Panc1 (cell line): Measurements from ENCODE around the gene ISCA2. TPM values are rescaled to one million over a fixed set of nuclear protein-coding genes. Genes with fewer than 3 reads are reported as not detected.

Experiments used
- ATAC-seq: fragments of 200-7000 bp; cut with Tn5 transposase; 2 replicates; pipeline ENCODE4 v1.9.1; 2020; ENCODE audit warnings: mild to moderate bottlenecking, moderate library complexity
- BruUV-seq: library from RNA; stranded (reverse); fragments of 400-500 nt; replicated peaks from 2 replicates; lab custom pipeline; 2021; lab: Mats Ljungman, UMichigan
- CTCF ChIA-PET: fragments of 300-600 bp; sonication (Branson Sonifier 250); formaldehyde crosslinking; loops from one replicate; lab custom pipeline; 2022; ENCODE audit warnings: antibody characterized with exemption; lab: Charles Lee
- POLR2A ChIA-PET: fragments of 300-600 bp; sonication (Branson Sonifier 250); formaldehyde crosslinking; loops from one replicate; lab custom pipeline; 2022; ENCODE audit warnings: antibody characterized with exemption; lab: Charles Lee
- DNase-seq: peaks from one replicate; pipeline ENCODE4 v3.0.0-alpha.2; 2010; ENCODE audit warnings: low read depth, low spot score
- H3K27ac ChIP-seq: 2 replicates; pipeline ENCODE4 v1.5.1; 2011; ENCODE audit warnings: mild to moderate bottlenecking, low read length, inconsistent platforms
- H3K27me3 ChIP-seq: fragments of 200-500 bp; sonication (Bioruptor generic); 2 replicates; pipeline ENCODE4 v1.6.0; 2014; ENCODE audit warnings: low read length, inconsistent platforms; ENCODE audit not compliant: control insufficient read depth, insufficient read depth
- H3K36me3 ChIP-seq: fragments of 200-500 bp; sonication (Bioruptor generic); 2 replicates; pipeline ENCODE4 v1.5.1; 2014; ENCODE audit warnings: inconsistent platforms, mild to moderate bottlenecking, low read length, moderate library complexity; ENCODE audit not compliant: control insufficient read depth, insufficient read depth
- H3K4me1 ChIP-seq: 2 replicates; pipeline ENCODE4 v1.5.1; 2011; ENCODE audit warnings: inconsistent platforms, mild to moderate bottlenecking, low read length, moderate library complexity; ENCODE audit not compliant: control insufficient read depth, insufficient read depth
- H3K4me3 ChIP-seq, 2 experiments: 2 replicates each; pipeline ENCODE4 v1.5.1; 2011 to 2012; ENCODE audit warnings: low read depth in 2 of 2, low read length in 2 of 2, mild to moderate bottlenecking in 2 of 2, inconsistent platforms in 1 of 2, moderate library complexity in 1 of 2
- H3K9me3 ChIP-seq: fragments of 200-500 bp; sonication (Bioruptor generic); 2 replicates; pipeline ENCODE4 v1.5.1; 2014; ENCODE audit warnings: low read depth, mild to moderate bottlenecking, inconsistent platforms, low read length, moderate library complexity; ENCODE audit not compliant: control insufficient read depth, insufficient read depth
- CTCF ChIP-seq: fragments of 450-650 bp; IDR thresholded peaks from 2 replicates; pipeline ENCODE4 v1.5.1; 2017; ENCODE audit warnings: mild to moderate bottlenecking
- POLR2AphosphoS5 ChIP-seq: IDR thresholded peaks from 2 replicates; pipeline ENCODE4 v1.6.1; 2012; ENCODE audit warnings: mild to moderate bottlenecking, low read depth, low read length, moderate library complexity
- SIN3A ChIP-seq: IDR thresholded peaks from 2 replicates; pipeline ENCODE4 v1.6.1; 2012; ENCODE audit warnings: low read depth, mild to moderate bottlenecking, low read length, moderate library complexity, borderline replicate concordance; ENCODE audit not compliant: insufficient read depth
- TCF7L2 ChIP-seq: IDR thresholded peaks from 2 replicates; pipeline ENCODE4 v1.6.1; 2011; ENCODE audit warnings: mild to moderate bottlenecking, low read depth, low read length, inconsistent platforms
- in situ Hi-C: cut with HindIII; loops from 2 replicates; pipeline ENCODE4 v1.10.0; 2016; ENCODE audit warnings: low sequenced_read_pairs, low pct_unique_long_range_greater_than_20kb
- intact Hi-C: fragments of 100-400 bp; cut with micrococcal nuclease; formaldehyde crosslinking; loops from one replicate; pipeline ENCODE4 v1.10.0; 2022; ENCODE audit not compliant: unreplicated experiment
- total RNA-seq: library from RNA; stranded (reverse); gene quantifications from one replicate; pipeline ENCODE4 v1.2.1, GENCODE V29; 2021; ENCODE audit not compliant: unreplicated experiment
- TF ChIP-seq, protein P1 (sequence below), 2 experiments: IDR thresholded peaks; 2 replicates each; pipeline ENCODE4 v1.6.1; 2011 to 2012; ENCODE audit warnings: low read depth in 2 of 2, control low read depth in 1 of 2, low read length in 1 of 2, mild to moderate bottlenecking in 1 of 2, moderate library complexity in 1 of 2; ENCODE audit not compliant: insufficient read depth in 1 of 2

ISCA2 gene
- total RNA-seq, 1 experiment from 2014 or later = 26.1 TPM

DNA sequence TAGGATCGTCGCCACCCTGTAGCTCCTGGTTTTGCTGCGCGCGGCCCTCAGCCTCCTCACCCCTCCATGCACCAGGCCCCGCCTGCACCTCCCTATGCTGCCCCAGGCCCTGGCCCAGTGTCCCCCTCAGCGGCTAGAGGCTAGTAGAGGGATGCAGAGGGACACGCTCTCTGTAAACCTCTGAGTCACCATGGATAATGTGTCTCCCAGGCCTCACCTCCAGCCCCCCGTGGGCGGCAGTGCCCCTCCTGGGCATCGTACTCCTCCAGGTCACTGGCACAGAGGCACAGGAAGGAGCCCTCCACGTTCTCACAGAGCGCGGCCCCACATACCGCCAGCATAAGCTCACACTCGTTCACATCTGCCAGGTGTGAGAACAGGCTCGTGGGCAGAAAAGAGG is 12.3 kb downstream of the ISCA2 start:
- Histone ChIP-seq H3K4me1 (no peaks in the 10 kb centered on the region), H3K36me3 (no peaks in the 10 kb centered on the region), H3K4me3 (no peak overlapping the region), H3K9me3 (no peaks in the 10 kb centered on the region), H3K27ac (no peak overlapping the region), H3K27me3 (no peaks in the 10 kb centered on the region)
- in situ Hi-C loops = no loop called here
- DNase-seq (no peak), ATAC-seq (no peak)
- no peak for TF ChIP-seq POLR2AphosphoS5
- TF ChIP-seq, protein P1, sequence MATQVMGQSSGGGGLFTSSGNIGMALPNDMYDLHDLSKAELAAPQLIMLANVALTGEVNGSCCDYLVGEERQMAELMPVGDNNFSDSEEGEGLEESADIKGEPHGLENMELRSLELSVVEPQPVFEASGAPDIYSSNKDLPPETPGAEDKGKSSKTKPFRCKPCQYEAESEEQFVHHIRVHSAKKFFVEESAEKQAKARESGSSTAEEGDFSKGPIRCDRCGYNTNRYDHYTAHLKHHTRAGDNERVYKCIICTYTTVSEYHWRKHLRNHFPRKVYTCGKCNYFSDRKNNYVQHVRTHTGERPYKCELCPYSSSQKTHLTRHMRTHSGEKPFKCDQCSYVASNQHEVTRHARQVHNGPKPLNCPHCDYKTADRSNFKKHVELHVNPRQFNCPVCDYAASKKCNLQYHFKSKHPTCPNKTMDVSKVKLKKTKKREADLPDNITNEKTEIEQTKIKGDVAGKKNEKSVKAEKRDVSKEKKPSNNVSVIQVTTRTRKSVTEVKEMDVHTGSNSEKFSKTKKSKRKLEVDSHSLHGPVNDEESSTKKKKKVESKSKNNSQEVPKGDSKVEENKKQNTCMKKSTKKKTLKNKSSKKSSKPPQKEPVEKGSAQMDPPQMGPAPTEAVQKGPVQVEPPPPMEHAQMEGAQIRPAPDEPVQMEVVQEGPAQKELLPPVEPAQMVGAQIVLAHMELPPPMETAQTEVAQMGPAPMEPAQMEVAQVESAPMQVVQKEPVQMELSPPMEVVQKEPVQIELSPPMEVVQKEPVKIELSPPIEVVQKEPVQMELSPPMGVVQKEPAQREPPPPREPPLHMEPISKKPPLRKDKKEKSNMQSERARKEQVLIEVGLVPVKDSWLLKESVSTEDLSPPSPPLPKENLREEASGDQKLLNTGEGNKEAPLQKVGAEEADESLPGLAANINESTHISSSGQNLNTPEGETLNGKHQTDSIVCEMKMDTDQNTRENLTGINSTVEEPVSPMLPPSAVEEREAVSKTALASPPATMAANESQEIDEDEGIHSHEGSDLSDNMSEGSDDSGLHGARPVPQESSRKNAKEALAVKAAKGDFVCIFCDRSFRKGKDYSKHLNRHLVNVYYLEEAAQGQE (IDR thresholded peaks at IDR 0.05; ENCODE audit: insufficient read depth in 1 of 2, low read depth in 2 of 2, low read length in 1 of 2) = no peak
- TF ChIP-seq SIN3A = no peak
- no peak for TF ChIP-seq CTCF
- TF ChIP-seq TCF7L2 = no peak
- BruUV-seq = no TSS peak
- POLR2A ChIA-PET = no interaction called here
- CTCF ChIA-PET = no interaction called here
- intact Hi-C loops = no loop called here

- POLR2A ChIA-PET = no interaction called here
- Histone ChIP-seq H3K27me3 (no peaks in the 10 kb centered on the region), H3K27ac (no peak overlapping the region), H3K9me3 (no peaks in the 10 kb centered on the region), H3K4me3 (no peak overlapping the region), H3K4me1 (no peaks in the 10 kb centered on the region), H3K36me3 (no peaks in the 10 kb centered on the region)
- no TSS peak for BruUV-seq
- in situ Hi-C loops (no loop called here), intact Hi-C loops (no loop called here)
- no peak for TF ChIP-seq POLR2AphosphoS5
- no peak for TF ChIP-seq SIN3A
- TF ChIP-seq TCF7L2 = no peak
- TF ChIP-seq, protein P1 (IDR thresholded peaks at IDR 0.05; ENCODE audit: insufficient read depth in 1 of 2, low read depth in 2 of 2, low read length in 1 of 2) = no peak
- no peak for TF ChIP-seq CTCF
- ATAC-seq (no peak), DNase-seq (no peak)
- CTCF ChIA-PET = no interaction called here
Measured at GRCh38 chr14:74506411-74506851, 12.9 kb downstream of the ISCA2 start.
